GM12873 (cell line): ENCODE results near the gene SLIT3.

Experiments
- CTCF ChIP-seq: IDR thresholded peaks from 2 replicates; pipeline ENCODE4 v1.5.1; 2012; ENCODE audit warnings: low read depth, mild to moderate bottlenecking, moderate library complexity, low read length, control low read depth; ENCODE audit not compliant: insufficient read depth; ENCODE audit errors: missing control alignments

The SLIT3 gene

DNA sequence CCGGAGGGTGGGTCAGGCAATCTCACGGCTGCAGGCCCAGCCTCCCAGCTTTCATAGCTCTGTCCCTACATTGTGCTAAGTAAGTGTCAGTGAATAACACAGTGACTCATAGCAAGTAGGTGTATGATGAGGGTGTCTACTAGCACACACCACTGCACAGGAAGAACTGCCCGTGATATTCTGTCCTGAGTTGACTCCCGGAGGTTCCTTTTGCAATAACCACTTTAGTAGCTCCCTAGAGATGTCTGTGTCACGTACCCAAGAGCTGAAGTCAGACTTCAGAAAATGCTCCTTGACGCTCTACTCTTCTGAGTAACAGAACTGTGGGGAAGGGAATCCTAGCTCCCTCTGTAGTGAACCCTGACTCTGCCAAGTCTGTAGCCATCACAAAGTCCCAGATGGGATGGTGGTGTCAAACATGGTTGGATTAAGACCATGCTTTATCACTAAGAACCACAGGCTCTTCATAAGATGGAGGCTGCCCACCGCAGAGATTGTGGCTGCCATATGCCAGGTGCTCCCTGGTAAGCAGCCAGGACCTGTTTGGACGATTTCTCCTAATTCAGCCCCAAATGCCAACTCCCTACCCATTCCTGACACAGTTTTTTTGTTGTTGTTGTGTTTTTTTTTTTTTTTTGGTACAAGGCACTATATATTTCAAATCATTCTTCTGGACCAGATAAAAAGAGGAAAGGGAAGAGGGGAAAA is 369.1 kb downstream of the SLIT3 start:
- no peak for TF ChIP-seq CTCF

DNA sequence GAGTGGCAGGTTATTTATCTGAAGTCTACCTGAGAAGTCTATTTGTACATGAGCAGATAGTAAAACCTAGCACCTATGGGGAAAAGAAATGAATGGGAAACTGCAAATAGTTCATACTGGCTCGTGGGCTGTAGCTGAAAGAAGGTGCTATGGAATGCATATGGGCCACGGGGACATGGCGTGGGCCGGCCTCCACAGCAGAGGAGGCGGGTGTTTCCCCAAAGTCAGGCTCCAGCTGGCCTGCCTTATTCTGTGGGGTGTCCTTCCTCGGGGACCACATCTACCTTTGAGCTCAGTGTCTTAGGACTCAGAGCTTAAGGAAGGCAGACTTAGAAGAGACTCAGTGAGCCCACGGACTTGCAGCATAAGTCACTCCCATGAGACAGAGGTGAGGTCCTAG is 371.3 kb downstream of the SLIT3 start:
- no peak for TF ChIP-seq CTCF

DNA sequence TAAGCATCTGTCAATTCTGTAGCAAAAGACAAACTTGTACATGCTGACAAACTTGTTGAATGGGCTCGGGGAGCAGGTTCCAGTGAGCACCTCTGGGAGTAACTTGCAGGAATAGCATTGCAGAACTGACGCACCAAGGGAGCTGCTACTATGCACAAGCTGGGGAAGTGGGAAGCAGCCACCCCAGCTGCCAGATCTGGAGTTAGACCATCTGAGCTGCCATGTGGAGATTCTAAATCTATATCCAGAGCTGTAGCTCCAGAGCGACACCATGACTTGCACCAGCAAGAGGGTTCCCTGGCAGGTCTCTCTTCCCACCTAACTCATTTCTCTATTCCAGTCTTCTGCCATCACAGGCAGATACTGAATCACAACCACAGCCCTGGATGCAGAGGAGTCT is 375.8 kb downstream of the SLIT3 start:
- TF ChIP-seq CTCF = no peak

- no peak for TF ChIP-seq CTCF
Measured at GRCh38 chr5:168921147-168921866, 379.6 kb downstream of the SLIT3 start.

DNA sequence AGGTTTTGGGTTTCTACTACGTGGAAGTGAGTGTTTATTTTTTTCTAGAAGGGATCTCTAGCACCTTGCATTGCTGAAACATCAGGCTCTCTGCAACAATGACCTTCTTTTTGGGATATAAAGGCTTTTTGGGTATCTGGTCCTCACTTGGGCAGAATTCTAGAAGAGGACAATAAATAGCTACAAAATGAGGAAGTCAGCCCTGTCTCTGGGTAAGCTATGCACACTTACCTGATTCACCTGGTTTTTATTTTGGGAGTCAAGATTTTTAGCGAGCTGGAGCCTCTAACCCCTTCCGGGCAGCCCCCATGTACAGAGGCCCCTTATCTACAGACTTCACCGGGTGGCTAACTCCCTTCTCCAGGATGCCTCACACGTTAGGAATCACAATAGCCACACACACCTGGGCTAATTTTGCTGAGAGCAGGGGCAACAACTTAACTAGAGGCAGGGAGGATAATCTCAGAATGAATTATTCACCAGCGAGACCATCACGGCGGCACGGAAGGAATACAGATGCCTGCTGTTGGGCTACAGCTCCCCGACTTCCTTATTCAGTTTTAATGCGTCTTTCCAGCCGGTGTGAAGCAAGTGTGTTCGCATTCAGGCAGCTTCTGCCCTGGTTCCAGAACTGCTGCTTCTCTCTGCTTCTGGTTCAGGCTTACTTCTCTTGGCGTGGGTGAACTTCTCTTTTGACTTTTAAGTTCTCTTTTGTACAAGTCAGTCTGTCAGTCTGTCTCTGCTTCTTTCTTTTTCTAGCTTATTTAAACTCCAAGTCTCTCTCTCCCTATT is 380.7 kb downstream of the SLIT3 start:
- TF ChIP-seq CTCF = no peak

GRCh38 chr5:168917947-168918600 is 382.9 kb downstream of the SLIT3 start:
- no peak for TF ChIP-seq CTCF
